H9 (cell line): ENCODE results near the gene SYNPO. TPM values are rescaled to one million over a fixed set of nuclear protein-coding genes. Genes with fewer than 3 reads are reported as not detected.

Source experiments
- DNase-seq: peaks from one replicate; pipeline ENCODE4 v3.0.0-alpha.2; 2017
- H2AFZ ChIP-seq: one replicate; pipeline ENCODE4 v1.6.1; 2013; ENCODE audit warnings: mild to moderate bottlenecking, low read length, control low read depth, moderate library complexity
- H2AK5ac ChIP-seq: 2 replicates; pipeline ENCODE4 v1.6.1; 2013; ENCODE audit warnings: low read length, control low read depth, mixed read lengths; ENCODE audit not compliant: insufficient read length
- H2BK120ac ChIP-seq: one replicate; pipeline ENCODE4 v1.6.1; 2013; ENCODE audit warnings: low read depth, mild to moderate bottlenecking, low read length, control low read depth, inconsistent platforms; ENCODE audit not compliant: poor library complexity, severe bottlenecking
- H2BK12ac ChIP-seq: 2 replicates; pipeline ENCODE4 v1.6.1; 2013; ENCODE audit warnings: low read length, control low read depth, mixed read lengths, low read depth; ENCODE audit not compliant: insufficient read length
- H2BK15ac ChIP-seq: 2 replicates; pipeline ENCODE4 v1.6.1; 2013; ENCODE audit warnings: low read depth, low read length, control low read depth
- H2BK20ac ChIP-seq: one replicate; pipeline ENCODE4 v1.6.1; 2013; ENCODE audit warnings: low read depth, mild to moderate bottlenecking, low read length, control low read depth, inconsistent platforms; ENCODE audit not compliant: poor library complexity, severe bottlenecking
- H2BK5ac ChIP-seq: 2 replicates; pipeline ENCODE4 v1.6.1; 2013; ENCODE audit warnings: low read length, control low read depth, mixed read lengths; ENCODE audit not compliant: insufficient read length
- H3K14ac ChIP-seq: 2 replicates; pipeline ENCODE4 v1.6.1; 2013; ENCODE audit warnings: low read length, control low read depth; ENCODE audit not compliant: insufficient read depth
- H3K18ac ChIP-seq: 2 replicates; pipeline ENCODE4 v1.6.1; 2013; ENCODE audit warnings: low read depth, mild to moderate bottlenecking, mixed read lengths, low read length, control low read depth; ENCODE audit not compliant: insufficient read length
- H3K23ac ChIP-seq: 2 replicates; pipeline ENCODE4 v1.6.1; 2013; ENCODE audit warnings: low read length, control low read depth, mixed read lengths, low read depth; ENCODE audit not compliant: insufficient read length
- H3K23me2 ChIP-seq: 2 replicates; pipeline ENCODE4 v1.6.1; 2013; ENCODE audit warnings: low read depth, mild to moderate bottlenecking, mixed read lengths, low read length, control low read depth; ENCODE audit not compliant: insufficient read length, poor library complexity, severe bottlenecking
- H3K27ac ChIP-seq: 2 replicates; pipeline ENCODE4 v1.5.1; 2013; ENCODE audit warnings: low read length, control low read depth, mixed read lengths, low read depth; ENCODE audit not compliant: insufficient read length
- H3K27me3 ChIP-seq: 2 replicates; pipeline ENCODE4 v1.6.1; 2013; ENCODE audit warnings: low read length, control low read depth, inconsistent platforms; ENCODE audit not compliant: insufficient read depth
- H3K4ac ChIP-seq: 2 replicates; pipeline ENCODE4 v1.6.1; 2013; ENCODE audit warnings: low read depth, mild to moderate bottlenecking, control low read depth, inconsistent platforms, low read length, moderate library complexity
- H3K4me1 ChIP-seq: 2 replicates; pipeline ENCODE4 v1.6.1; 2013; ENCODE audit warnings: low read length, control low read depth, inconsistent platforms; ENCODE audit not compliant: insufficient read depth
- H3K4me2 ChIP-seq: 2 replicates; pipeline ENCODE4 v1.6.1; 2013; ENCODE audit warnings: low read length, control low read depth, mixed read lengths; ENCODE audit not compliant: insufficient read length, insufficient read depth
- H3K56ac ChIP-seq: 2 replicates; pipeline ENCODE4 v1.6.1; 2013; ENCODE audit warnings: low read depth, mild to moderate bottlenecking, mixed read lengths, low read length, control low read depth; ENCODE audit not compliant: insufficient read length
- H3K79me1 ChIP-seq: 2 replicates; pipeline ENCODE4 v1.6.1; 2013; ENCODE audit warnings: low read depth, mild to moderate bottlenecking, moderate library complexity, low read length, control low read depth, inconsistent platforms; ENCODE audit not compliant: insufficient read depth, poor library complexity, severe bottlenecking
- H3K79me2 ChIP-seq: 2 replicates; pipeline ENCODE4 v1.6.1; 2013; ENCODE audit warnings: low read length, control low read depth, inconsistent platforms; ENCODE audit not compliant: insufficient read depth
- H3K9ac ChIP-seq: 2 replicates; pipeline ENCODE4 v1.6.1; 2013; ENCODE audit warnings: low read length, control low read depth, mixed read lengths; ENCODE audit not compliant: insufficient read length; ENCODE audit errors: extremely low read depth
- H3K9me3 ChIP-seq: one replicate; pipeline ENCODE4 v1.6.1; 2013; ENCODE audit warnings: low read depth, low read length, inconsistent platforms; ENCODE audit not compliant: control insufficient read depth
- H3T11ph ChIP-seq: one replicate; pipeline ENCODE4 v1.6.1; 2013; ENCODE audit warnings: mild to moderate bottlenecking, low read length, control low read depth, inconsistent platforms
- H4K20me1 ChIP-seq: one replicate; pipeline ENCODE4 v1.6.1; 2013; ENCODE audit not compliant: control insufficient read depth, insufficient read length, insufficient read depth
- H4K5ac ChIP-seq: 2 replicates; pipeline ENCODE4 v1.6.1; 2013; ENCODE audit warnings: low read depth, mild to moderate bottlenecking, mixed read lengths, low read length, control low read depth; ENCODE audit not compliant: insufficient read length
- H4K8ac ChIP-seq: replicated peaks from 2 replicates; pipeline ENCODE4 v1.6.1; 2013; ENCODE audit warnings: low read length, control low read depth, mixed read lengths, low read depth; ENCODE audit not compliant: insufficient read length
- H4K91ac ChIP-seq: 2 replicates; pipeline ENCODE4 v1.6.1; 2013; ENCODE audit warnings: low read depth, mild to moderate bottlenecking, moderate library complexity, mixed read lengths, low read length, control low read depth; ENCODE audit not compliant: insufficient read length
- H3K27ac Mint-ChIP-seq, 3 experiments: 2 replicates in 2 of 3; 3 replicates in 1 of 3; pipeline ENCODE4 v1.8.0; 2020 to 2021; ENCODE audit warnings: mixed read lengths in 3 of 3, mild to moderate bottlenecking in 1 of 3, moderate library complexity in 1 of 3
- H3K27me3 Mint-ChIP-seq: 2 replicates; pipeline ENCODE4 v1.8.0; 2021; ENCODE audit warnings: low read depth, mild to moderate bottlenecking, moderate library complexity, mixed read lengths
- H3K36me3 Mint-ChIP-seq, 3 experiments: 2 replicates in 2 of 3; 3 replicates in 1 of 3; pipeline ENCODE4 v1.8.0; 2020 to 2021; ENCODE audit warnings: low read depth in 3 of 3, mixed read lengths in 3 of 3; ENCODE audit not compliant: insufficient read depth in 1 of 3
- H3K4me1 Mint-ChIP-seq, 2 experiments: 2 replicates each; pipeline ENCODE4 v1.8.0; 2020; ENCODE audit warnings: mixed read lengths in 2 of 2
- H3K4me3 Mint-ChIP-seq, 2 experiments: 2 replicates in 1 of 2; 3 replicates in 1 of 2; pipeline ENCODE4 v1.8.0; 2020 to 2021; ENCODE audit warnings: mild to moderate bottlenecking in 2 of 2, mixed read lengths in 2 of 2, moderate library complexity in 1 of 2
- H3K9me3 Mint-ChIP-seq, 2 experiments: 2 replicates in 1 of 2; 3 replicates in 1 of 2; pipeline ENCODE4 v1.8.0; 2020; ENCODE audit warnings: mild to moderate bottlenecking in 2 of 2, mixed read lengths in 2 of 2, moderate library complexity in 1 of 2
- WGBS: extraction: QIAGEN DNeasy Blood & Tissue Kit; methylation state at CpG from one replicate; pipeline ENCODE4 v1.1.7; 2013; ENCODE audit warnings: missing lambda C conversion rate, low lambda C conversion rate, mixed read lengths; ENCODE audit not compliant: insufficient read length; ENCODE audit errors: extremely low coverage; 5-methylcytosine and 5-hydroxymethylcytosine counted together
- total RNA-seq: library from RNA; stranded (reverse); gene quantifications from 2 replicates; pipeline ENCODE4 v1.2.1, GENCODE V29; 2021
- TF ChIP-seq, protein P1 (sequence below): fragments of 200-600 bp; sonication (generic); conservative IDR thresholded peaks from 3 replicates; pipeline ENCODE4 v1.8.0; 2021; ENCODE audit warnings: antibody characterized with exemption, mild to moderate bottlenecking

SYNPO gene
- total RNA-seq, 1 experiment from 2014 or later, result 1.7 TPM

DNA sequence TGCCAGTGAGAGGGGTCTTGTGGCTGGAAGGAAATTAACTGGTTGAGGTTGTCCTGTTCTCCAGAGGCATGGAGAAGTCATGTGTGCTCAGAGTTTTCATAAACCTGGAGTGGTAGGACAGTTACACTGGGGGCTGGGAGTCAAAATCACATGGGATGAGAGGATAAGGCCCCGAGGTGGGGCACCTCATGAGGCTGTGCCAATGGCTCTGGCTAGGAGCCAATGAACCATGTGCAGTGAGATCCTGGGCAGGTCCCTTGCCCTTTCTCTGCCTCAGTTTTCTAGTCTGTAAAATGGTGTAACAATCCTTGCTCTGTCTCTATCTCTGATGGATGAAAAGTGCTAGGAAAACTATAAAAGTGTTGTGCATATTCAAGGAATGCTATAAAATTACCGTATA is 7.0 kb upstream of the SYNPO start:
- Histone ChIP-seq H4K8ac (no peak overlapping the region), H2BK5ac (no peak overlapping the region), H3T11ph (no peak overlapping the region), H2AFZ (no peak overlapping the region), H3K14ac (no peak overlapping the region), H2BK120ac (no peak overlapping the region), H3K4me1 (no peaks in the 10 kb centered on the region), H3K56ac (no peak overlapping the region), H3K23ac (no peak overlapping the region), H3K79me2 (no peaks in the 10 kb centered on the region), H4K5ac (no peak overlapping the region), H3K23me2 (no peaks in the 10 kb centered on the region), H3K79me1 (no peaks in the 10 kb centered on the region), H2BK15ac (no peak overlapping the region), H3K27ac (no peak overlapping the region), H4K91ac (no peak overlapping the region), H2AK5ac (no peak overlapping the region), H2BK12ac (no peak overlapping the region), H2BK20ac (no peak overlapping the region), H3K18ac (no peak overlapping the region), H4K20me1 (no peaks in the 10 kb centered on the region), H3K9ac (no peak overlapping the region), H3K4ac (no peak overlapping the region), H3K4me2 (no peak overlapping the region), H3K9me3 (no peaks in the 10 kb centered on the region), H3K27me3 (no peaks in the 10 kb centered on the region)
- Mint-ChIP-seq H3K36me3 (no peaks in the 10 kb centered on the region), H3K4me3 (no peak overlapping the region), H3K4me1 (peaks cover 17 to 26% of the 10 kb centered on the region in 2 experiments), H3K27ac (no peak overlapping the region), H3K9me3 (no peaks in the 10 kb centered on the region), H3K27me3 (no peaks in the 10 kb centered on the region; the same call in none of the 2 replicates)
- TF ChIP-seq, protein P1, sequence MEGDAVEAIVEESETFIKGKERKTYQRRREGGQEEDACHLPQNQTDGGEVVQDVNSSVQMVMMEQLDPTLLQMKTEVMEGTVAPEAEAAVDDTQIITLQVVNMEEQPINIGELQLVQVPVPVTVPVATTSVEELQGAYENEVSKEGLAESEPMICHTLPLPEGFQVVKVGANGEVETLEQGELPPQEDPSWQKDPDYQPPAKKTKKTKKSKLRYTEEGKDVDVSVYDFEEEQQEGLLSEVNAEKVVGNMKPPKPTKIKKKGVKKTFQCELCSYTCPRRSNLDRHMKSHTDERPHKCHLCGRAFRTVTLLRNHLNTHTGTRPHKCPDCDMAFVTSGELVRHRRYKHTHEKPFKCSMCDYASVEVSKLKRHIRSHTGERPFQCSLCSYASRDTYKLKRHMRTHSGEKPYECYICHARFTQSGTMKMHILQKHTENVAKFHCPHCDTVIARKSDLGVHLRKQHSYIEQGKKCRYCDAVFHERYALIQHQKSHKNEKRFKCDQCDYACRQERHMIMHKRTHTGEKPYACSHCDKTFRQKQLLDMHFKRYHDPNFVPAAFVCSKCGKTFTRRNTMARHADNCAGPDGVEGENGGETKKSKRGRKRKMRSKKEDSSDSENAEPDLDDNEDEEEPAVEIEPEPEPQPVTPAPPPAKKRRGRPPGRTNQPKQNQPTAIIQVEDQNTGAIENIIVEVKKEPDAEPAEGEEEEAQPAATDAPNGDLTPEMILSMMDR, result no peak
- no CpG with 5 or more reads among the region's 2 CpGs for WGBS
- no peak for DNase-seq
